Loucy (cell line): ENCODE results near the gene TET3.

Experiments used
- H2AFZ ChIP-seq: fragments of 200-600 bp; sonication (generic); 2 replicates; pipeline ENCODE4 v1.6.0; 2016; ENCODE audit warnings: antibody characterized with exemption, mild to moderate bottlenecking, low read length, moderate library complexity
- H3F3A ChIP-seq: fragments of 200-600 bp; 2 replicates; pipeline ENCODE4 v1.6.0; 2016; ENCODE audit warnings: antibody characterized with exemption, low read depth, mild to moderate bottlenecking
- H3K27me3 ChIP-seq: fragments of 200-600 bp; sonication (generic); 2 replicates; pipeline ENCODE4 v1.6.1; 2014; ENCODE audit warnings: low read length, mild to moderate bottlenecking; ENCODE audit not compliant: insufficient read depth, poor library complexity, severe bottlenecking
- H3K36me3 ChIP-seq: fragments of 200-600 bp; sonication (generic); 2 replicates; pipeline ENCODE4 v1.6.1; 2016; ENCODE audit warnings: low read length; ENCODE audit not compliant: insufficient read depth
- H3K4me1 ChIP-seq: fragments of 200-600 bp; sonication (generic); 2 replicates; pipeline ENCODE4 v1.5.1; 2014; ENCODE audit warnings: low read length, mild to moderate bottlenecking; ENCODE audit not compliant: insufficient read depth, poor library complexity, severe bottlenecking
- H3K4me2 ChIP-seq: fragments of 200-600 bp; sonication (generic); 2 replicates; pipeline ENCODE4 v1.6.0; 2014; ENCODE audit warnings: antibody characterized with exemption, low read length, low read depth, mild to moderate bottlenecking; ENCODE audit not compliant: poor library complexity, severe bottlenecking
- H3K4me3 ChIP-seq: fragments of 200-600 bp; sonication (generic); 2 replicates; pipeline ENCODE4 v1.5.1; 2014; ENCODE audit warnings: low read length, mild to moderate bottlenecking, mixed read lengths; ENCODE audit not compliant: poor library complexity, severe bottlenecking
- H3K79me2 ChIP-seq: fragments of 200-600 bp; sonication (generic); 2 replicates; pipeline ENCODE4 v1.6.1; 2014; ENCODE audit warnings: low read length; ENCODE audit not compliant: insufficient read depth
- H3K9ac ChIP-seq: fragments of 200-600 bp; sonication (generic); 2 replicates; pipeline ENCODE4 v1.6.0; 2014; ENCODE audit warnings: mild to moderate bottlenecking, low read depth, low read length, moderate library complexity; ENCODE audit not compliant: poor library complexity, severe bottlenecking
- H3K9me2 ChIP-seq: fragments of 200-600 bp; sonication (generic); replicated peaks from 2 replicates; pipeline ENCODE4 v1.6.1; 2016; ENCODE audit warnings: low read depth, low read length, mixed read lengths
- H3K9me3 ChIP-seq: fragments of 200-600 bp; sonication (generic); 2 replicates; pipeline ENCODE4 v1.6.1; 2014; ENCODE audit warnings: mild to moderate bottlenecking, antibody characterized with exemption, low read length, low read depth; ENCODE audit not compliant: insufficient read depth
- H4K20me1 ChIP-seq: fragments of 200-600 bp; sonication (generic); 2 replicates; pipeline ENCODE4 v1.6.0; 2014; ENCODE audit warnings: antibody characterized with exemption, low read length, mild to moderate bottlenecking; ENCODE audit not compliant: insufficient read depth, poor library complexity, severe bottlenecking
- EZH2phosphoT487 ChIP-seq: fragments of 200-600 bp; IDR thresholded peaks from 2 replicates; pipeline ENCODE4 v1.6.1; 2018; ENCODE audit warnings: antibody characterized with exemption, mild to moderate bottlenecking, moderate library complexity, borderline replicate concordance
- TF ChIP-seq, protein P1 (sequence below): fragments of 200-600 bp; sonication (generic); conservative IDR thresholded peaks from 2 replicates; pipeline ENCODE4 v1.5.1; 2014; ENCODE audit warnings: mild to moderate bottlenecking, antibody characterized with exemption, low read length

Gene TET3

DNA sequence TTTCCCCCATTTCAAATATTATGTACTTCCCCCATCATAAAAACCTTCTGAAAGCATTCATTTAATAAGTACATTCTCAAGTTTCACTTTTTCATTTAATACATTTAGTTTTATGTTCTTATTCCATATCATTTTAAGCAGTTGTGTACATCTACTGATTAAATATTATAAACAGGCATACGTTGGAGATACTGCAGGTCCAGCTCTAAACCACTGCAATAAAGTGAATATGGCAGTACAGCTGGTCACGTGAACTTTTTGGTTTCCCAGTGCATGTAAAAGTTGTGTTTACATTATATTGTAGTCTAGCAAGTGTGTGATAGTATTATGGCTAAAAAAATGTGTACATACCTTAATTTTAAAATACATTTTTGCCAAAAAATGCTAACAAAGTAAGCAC, 48.7 kb downstream of the TET3 start:
- Histone ChIP-seq H3K27me3 (no peaks in the 10 kb centered on the region), H3K9ac (peak overlapping the region; percentile 83), H3K4me1 (peaks cover 87% of the 10 kb centered on the region), H3K9me3 (no peaks in the 10 kb centered on the region), H2AFZ (no peak overlapping the region), H3K9me2 (no peaks in the 10 kb centered on the region), H3F3A (peaks cover 16% of the 10 kb centered on the region), H3K36me3 (no peaks in the 10 kb centered on the region), H3K4me3 (peak overlapping the region; percentile 73), H4K20me1 (peaks cover 20% of the 10 kb centered on the region), H3K4me2 (peak overlapping the region; percentile 93), H3K79me2 (peaks cover 92% of the 10 kb centered on the region)
- TF ChIP-seq, protein P1, sequence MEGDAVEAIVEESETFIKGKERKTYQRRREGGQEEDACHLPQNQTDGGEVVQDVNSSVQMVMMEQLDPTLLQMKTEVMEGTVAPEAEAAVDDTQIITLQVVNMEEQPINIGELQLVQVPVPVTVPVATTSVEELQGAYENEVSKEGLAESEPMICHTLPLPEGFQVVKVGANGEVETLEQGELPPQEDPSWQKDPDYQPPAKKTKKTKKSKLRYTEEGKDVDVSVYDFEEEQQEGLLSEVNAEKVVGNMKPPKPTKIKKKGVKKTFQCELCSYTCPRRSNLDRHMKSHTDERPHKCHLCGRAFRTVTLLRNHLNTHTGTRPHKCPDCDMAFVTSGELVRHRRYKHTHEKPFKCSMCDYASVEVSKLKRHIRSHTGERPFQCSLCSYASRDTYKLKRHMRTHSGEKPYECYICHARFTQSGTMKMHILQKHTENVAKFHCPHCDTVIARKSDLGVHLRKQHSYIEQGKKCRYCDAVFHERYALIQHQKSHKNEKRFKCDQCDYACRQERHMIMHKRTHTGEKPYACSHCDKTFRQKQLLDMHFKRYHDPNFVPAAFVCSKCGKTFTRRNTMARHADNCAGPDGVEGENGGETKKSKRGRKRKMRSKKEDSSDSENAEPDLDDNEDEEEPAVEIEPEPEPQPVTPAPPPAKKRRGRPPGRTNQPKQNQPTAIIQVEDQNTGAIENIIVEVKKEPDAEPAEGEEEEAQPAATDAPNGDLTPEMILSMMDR: no peak
- TF ChIP-seq EZH2phosphoT487: no peak
